ENCODE data around the gene GOLPH3.
A peak's percentile ranks its signal among the peaks of the same experiment; 100 is the strongest.
"Not testable (repeated sequence)": the region's sequence is repeated elsewhere in the genome, so short reads cannot be mapped to it uniquely, and the experiment has no call there.

The GOLPH3 gene

DNA sequence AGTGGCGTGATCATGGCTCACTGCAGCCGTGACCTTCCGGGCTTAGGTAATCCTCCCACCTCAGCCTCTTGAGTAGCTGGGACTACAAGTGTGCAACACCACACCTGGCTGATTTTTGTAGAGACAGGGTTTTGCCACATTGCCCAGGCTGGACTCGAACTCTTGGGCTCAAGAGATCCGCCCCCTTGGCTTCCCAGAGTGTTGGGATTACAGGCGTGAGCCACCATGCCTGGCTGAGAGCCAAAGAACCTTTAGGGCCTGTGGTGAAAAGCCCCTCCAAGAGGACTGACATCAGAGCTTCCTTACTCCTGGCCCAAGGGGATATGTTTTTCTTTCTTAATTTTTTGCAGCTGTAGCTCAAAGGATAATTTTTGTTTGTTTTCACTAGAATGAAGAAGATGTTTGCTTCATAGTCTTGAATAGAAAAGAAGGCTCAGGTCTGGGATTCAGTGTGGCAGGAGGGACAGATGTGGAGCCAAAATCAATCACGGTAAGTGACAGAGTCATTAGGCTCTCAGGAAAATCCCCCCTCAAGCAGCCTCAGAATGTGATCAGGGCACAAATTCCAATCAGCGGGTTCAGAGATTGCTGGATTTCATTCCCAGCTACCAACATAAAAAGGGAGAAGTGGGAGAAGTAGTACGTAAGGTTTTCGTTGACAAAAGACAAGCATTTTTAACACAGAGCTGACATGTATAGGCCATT is 77.1 kb downstream of the GOLPH3 start:
- DNase-seq, result no peak

DNA sequence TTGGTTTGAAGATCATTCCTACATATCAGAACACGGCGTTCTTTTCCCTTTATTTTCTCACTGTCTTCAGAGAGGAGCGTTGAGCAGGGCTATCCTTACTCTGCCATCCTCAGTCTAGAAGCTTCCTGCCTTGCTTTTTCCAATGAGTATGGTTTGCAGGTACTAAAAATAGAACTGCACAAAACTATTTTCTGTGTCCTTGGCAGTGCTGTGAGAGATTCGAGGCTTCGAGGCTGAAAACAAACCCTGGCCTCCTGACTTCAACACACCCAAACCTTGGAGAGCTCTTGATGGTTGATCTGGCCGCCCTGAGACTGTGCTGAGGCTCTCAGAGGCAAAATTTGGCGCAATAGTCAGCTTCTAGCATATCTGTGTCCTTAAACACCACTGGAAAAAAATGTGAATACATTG is 78.9 kb downstream of the GOLPH3 start:
- DNase-seq, result no peak

DNA sequence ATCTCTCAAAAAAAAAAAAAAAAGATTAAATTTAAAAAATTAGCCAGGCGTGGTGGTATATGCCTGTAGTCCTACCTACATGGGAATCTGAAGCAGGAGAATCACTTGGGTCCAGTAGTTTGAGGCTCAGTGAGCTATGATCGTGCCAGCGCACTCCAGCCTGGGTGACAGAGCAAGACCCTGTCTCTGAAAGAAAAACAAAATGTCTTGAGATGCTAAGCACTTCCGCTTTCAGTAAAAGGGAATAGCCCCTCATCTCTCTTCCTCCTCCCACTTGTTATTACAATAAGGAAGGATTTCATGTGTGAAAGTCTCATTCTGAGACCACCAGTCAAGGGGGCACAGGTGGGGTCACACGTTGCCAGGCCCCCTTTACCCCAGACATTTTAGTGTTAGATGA is 79.4 kb downstream of the GOLPH3 start:
- no peak for DNase-seq

DNA sequence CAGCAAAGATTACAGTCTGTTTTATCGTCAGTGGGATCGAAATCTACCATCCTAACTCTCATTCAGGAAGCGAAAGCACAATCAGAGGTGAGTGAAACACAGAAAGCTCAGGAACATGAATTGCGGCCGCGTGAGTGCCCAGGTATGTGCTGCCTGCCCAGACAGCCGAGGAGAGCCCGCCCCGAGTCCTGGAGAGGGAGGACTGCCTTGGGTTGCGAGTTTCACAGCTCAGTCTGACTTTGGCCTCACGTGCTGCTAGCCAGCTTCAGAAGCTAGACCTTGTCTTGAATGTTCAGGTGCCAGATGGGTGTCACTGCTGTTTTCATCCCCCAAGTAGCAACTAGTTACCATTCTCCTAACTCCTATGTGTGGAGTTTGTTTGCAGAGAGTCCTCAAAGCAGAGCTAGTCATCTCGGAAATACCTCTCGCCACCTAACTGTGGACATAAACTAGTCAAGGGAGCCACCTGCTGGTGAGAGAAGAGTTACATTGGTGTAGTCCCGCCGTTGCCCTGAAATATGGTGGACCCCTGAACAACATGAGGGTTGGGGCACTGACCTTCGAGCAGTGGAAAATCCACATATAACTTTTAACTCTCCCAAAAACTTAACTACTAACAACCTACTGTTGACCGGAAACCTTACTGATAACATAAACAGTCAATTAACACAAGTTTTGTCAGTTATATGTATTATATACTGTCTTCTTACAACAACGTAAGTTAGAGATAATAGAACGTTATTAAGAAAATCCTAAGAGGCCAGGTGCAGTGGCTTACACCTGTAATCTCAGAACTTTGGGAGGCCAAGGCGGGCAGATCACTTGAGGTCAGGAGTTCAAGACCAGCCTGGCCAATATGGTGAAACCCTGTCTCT is 80.9 kb downstream of the GOLPH3 start:
- DNase-seq, result peak; percentile 37

DNA sequence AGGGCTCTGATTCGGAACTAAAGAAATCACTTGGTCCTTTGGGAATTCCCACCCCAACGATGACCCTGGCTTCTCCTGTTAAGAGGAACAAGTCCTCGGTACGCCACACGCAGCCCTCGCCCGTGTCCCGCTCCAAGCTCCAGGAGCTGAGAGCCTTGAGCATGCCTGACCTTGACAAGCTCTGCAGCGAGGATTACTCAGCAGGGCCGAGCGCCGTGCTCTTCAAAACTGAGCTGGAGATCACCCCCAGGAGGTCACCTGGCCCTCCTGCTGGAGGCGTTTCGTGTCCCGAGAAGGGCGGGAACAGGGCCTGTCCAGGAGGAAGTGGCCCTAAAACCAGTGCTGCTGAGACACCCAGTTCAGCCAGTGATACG is 83.4 kb downstream of the GOLPH3 start:
- no peak for DNase-seq

DNA sequence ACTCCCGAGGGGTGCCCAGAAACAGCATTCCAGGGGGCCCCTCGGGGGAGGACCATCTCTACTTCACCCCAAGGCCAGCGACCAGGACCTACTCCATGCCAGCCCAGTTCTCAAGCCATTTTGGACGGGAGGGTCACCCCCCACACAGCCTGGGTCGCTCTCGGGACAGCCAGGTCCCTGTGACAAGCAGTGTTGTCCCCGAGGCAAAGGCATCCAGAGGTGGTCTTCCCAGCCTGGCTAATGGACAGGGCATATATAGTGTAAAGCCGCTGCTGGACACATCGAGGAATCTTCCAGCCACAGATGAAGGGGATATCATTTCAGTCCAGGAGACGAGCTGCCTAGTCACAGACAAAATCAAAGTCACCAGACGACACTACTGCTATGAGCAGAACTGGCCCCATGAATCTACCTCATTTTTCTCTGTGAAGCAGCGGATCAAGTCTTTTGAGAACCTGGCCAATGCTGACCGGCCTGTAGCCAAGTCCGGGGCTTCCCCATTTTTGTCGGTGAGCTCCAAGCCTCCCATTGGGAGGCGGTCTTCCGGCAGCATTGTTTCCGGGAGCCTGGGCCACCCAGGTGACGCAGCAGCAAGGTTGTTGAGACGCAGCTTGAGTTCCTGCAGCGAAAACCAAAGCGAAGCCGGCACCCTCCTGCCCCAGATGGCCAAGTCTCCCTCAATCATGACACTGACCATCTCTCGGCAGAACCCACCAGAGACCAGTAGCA is 83.9 kb downstream of the GOLPH3 start:
- no peak for DNase-seq

DNA sequence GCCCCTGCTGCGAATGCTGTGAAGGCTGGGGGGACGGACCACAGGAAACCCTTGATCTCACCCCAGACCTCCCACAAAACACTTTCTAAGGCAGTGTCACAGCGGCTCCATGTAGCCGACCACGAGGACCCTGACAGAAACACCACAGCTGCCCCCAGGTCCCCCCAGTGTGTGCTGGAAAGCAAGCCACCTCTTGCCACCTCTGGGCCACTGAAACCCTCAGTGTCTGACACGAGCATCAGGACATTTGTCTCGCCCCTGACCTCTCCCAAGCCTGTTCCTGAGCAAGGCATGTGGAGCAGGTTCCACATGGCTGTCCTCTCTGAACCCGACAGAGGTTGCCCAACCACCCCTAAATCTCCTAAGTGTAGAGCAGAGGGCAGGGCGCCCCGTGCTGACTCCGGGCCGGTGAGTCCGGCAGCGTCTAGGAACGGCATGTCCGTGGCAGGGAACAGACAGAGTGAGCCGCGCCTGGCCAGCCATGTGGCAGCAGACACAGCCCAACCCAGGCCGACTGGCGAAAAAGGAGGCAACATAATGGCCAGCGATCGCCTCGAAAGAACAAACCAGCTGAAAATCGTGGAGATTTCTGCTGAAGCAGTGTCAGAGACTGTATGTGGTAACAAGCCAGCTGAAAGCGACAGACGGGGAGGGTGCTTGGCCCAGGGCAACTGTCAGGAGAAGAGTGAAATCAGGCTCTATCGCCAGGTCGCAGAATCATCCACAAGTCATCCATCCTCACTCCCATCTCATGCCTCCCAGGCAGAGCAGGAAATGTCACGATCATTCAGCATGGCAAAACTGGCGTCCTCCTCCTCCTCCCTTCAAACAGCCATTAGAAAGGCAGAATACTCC is 84.7 kb downstream of the GOLPH3 start:
- no peak for DNase-seq

DNA sequence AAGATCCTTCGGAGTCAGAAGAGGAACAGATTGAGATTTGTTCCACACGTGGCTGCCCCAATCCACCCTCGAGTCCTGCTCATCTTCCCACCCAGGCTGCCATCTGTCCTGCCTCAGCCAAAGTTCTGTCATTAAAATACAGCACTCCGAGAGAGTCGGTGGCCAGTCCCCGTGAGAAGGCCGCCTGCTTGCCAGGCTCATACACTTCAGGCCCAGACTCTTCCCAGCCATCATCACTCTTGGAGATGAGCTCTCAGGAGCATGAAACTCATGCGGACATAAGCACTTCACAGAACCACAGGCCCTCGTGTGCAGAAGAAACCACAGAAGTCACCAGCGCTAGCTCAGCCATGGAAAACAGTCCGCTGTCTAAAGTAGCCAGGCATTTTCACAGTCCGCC is 85.9 kb downstream of the GOLPH3 start:
- DNase-seq, result no peak

DNA sequence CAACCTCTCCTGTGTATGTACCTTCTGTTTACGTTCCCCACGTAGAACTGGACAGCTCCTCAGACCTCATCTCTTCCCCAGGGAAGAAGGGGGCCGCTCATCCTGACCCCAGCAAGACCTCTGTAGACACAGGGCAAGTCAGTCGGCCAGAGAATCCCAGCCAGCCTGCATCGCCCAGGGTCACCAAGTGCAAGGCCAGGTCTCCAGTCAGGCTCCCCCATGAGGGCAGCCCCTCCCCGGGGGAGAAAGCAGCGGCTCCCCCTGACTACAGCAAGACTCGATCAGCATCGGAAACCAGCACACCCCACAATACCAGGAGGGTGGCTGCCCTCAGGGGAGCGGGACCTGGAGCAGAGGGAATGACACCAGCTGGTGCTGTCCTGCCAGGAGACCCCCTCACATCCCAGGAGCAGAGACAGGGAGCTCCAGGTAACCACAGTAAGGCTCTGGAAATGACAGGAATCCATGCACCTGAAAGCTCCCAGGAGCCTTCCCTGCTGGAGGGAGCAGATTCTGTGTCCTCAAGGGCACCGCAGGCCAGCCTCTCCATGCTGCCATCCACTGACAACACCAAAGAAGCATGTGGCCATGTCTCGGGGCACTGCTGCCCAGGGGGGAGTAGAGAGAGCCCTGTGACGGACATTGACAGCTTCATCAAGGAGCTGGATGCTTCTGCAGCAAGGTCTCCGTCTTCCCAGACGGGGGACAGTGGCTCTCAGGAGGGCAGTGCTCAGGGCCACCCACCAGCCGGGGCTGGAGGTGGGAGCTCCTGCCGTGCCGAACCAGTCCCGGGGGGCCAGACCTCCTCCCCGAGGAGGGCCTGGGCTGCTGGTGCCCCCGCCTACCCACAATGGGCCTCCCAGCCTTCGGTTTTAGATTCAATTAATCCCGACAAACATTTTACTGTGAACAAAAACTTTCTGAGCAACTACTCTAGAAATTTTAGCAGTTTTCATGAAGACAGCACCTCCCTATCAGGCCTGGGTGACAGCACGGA is 86.7 kb downstream of the GOLPH3 start:
- no peak for DNase-seq

DNA sequence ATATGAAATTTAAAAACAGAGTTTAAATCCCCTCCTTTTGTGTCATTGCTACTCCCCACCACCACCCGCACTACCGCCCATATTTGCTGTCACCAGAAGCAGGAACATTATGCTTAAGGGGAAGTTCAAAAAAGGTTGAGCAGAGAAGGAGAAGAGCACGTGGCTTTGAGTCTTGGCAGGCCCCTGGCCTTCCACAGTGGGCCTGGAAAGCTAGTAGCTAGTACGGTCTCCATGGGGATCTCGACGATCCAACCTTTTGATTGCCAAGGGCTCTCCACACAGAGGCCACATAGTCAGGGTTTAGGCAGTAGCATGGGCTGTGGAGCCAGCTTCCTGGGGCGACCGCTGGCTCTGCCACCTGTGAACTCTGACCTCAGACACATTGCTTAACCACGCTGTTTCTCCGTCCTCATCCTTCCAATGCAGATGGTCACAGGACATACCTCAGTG is 90.1 kb downstream of the GOLPH3 start:
- DNase-seq, result no peak

DNA sequence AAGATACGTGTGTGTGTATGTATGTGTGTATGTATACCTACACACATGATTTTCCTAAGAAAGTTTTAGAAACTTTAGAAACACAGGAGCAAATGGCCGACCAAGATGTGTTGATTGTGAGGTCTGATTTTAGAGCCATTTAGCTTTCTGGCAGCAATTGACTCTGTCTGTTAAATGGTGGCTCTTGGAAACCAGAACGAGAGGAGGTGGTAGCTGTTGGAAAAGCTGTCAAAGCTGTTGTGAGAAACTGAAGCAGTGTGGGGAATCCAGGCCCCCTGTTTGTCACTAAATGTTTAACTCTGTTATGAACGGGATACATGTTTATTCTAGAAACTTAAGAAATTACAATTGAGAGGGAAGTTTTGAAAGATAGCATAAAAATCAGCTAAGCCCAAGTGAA is 91.4 kb downstream of the GOLPH3 start:
- no peak for DNase-seq

DNA sequence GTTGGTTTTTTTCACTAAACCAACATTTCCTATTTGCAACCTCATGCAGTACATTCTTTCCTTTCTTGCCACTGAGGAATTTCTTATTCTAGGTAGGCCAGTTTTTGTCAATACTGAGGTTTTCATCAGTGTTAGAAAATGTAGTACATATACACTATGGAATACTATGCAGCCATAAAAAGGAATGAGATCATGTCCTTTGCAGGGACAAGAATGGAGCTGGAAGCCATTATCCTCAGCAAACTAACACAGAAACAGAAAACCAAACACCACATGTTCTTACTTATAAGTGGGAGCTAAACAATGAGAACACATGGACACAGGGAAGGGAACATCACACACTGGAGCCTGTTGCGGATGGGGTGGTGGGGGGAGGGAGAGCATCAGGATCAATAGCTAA is 93.6 kb downstream of the GOLPH3 start:
- DNase-seq, result not testable (repeated sequence)

DNA sequence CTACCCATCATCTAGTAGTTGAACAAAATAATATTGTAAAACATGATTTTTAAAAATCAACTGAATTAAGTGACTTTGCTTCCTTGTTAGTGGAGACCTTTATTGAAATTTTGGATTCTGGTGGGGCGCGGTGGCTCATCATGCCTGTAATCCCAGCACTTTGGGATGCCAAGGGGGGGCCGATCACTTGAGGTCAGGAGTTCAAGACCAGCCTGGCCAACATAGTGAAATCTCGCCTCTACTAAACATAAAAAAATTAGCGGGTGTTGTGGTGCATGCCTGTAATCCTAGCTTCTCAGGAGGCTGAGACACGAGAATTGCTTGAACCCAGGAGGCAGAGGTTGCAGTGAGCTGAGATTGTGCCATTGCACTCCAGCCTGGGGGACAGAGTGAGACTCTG is 95.3 kb downstream of the GOLPH3 start:
- not testable (repeated sequence) for DNase-seq

DNA sequence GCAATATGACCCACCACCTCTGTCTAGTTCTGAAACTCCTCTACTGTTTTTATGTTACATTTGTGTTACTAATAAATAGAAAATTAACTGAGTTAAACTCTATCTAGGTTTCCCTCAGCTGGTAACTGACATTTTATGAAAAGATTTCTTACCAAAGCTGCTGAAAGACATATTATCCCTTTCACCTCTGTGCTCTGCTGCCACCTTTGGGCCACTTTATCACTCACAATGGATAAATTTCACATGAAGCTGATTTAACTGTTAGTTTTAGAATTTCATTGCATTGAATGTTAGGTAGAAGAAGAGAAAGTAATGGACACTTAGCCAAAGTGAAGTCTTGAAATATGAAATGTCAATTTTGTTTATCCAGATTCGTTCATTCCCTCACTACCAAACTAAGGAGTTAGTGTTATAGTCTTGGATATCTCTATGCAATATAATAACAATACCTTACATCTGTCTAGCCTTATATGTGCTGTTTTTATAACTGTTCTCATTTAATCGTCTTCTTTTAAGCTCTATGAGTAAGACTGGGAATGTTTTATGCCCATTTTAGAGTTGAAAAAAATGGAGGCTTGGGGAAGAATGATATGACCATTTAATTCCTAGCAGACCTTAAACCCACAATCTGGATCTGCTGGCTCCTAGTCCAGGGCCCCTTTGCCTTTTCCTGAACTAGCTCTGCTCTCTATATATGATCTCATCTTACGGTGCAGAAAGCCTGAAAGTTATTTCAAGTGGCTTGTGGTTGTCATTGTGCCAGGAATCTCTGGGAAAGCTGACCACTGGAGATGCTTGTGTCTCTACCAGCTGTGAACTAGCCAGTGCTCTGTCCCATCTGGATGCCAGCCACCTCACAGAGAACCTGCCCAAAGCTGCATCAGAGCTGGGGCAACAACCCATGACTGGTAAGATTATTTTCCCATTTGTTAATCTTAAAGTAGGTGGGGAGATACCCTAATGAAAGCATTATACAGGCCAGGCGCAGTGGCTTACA is 97.1 kb downstream of the GOLPH3 start:
- DNase-seq, result no peak

Measured in effector CD8-positive, alpha-beta T cell (primary cell).